Hepatocyte (in vitro differentiated cells): Measurements from ENCODE around the gene GYG1. TPM values are rescaled to one million over a fixed set of nuclear protein-coding genes. Genes with fewer than 3 reads are reported as not detected.

Experiments
- DNase-seq: peaks from one replicate; pipeline ENCODE4 v3.0.0-alpha.2; 2016; ENCODE audit warnings: low spot score
- H2AFZ ChIP-seq: fragments of 200-600 bp; sonication (generic); 2 replicates; pipeline ENCODE4 v1.6.0; 2016; ENCODE audit warnings: antibody characterized with exemption, mild to moderate bottlenecking
- H3K27ac ChIP-seq: fragments of 200-600 bp; sonication (generic); 2 replicates; pipeline ENCODE4 v1.5.1; 2016; ENCODE audit warnings: mild to moderate bottlenecking
- H3K27me3 ChIP-seq: fragments of 200-600 bp; sonication (generic); 2 replicates; pipeline ENCODE4 v1.6.1; 2016
- H3K36me3 ChIP-seq: fragments of 200-600 bp; sonication (generic); replicated peaks from 2 replicates; pipeline ENCODE4 v1.5.1; 2016; ENCODE audit warnings: low read depth; ENCODE audit not compliant: insufficient read depth
- H3K4me1 ChIP-seq: fragments of 200-600 bp; sonication (generic); 2 replicates; pipeline ENCODE4 v1.5.1; 2016; ENCODE audit warnings: mild to moderate bottlenecking, moderate library complexity; ENCODE audit not compliant: insufficient read depth
- H3K4me2 ChIP-seq: fragments of 200-600 bp; sonication (generic); 2 replicates; pipeline ENCODE4 v1.6.0; 2016
- H3K4me3 ChIP-seq: fragments of 200-600 bp; sonication (generic); 2 replicates; pipeline ENCODE4 v1.5.1; 2016; ENCODE audit warnings: mild to moderate bottlenecking
- H3K79me2 ChIP-seq: fragments of 200-600 bp; sonication (generic); 2 replicates; pipeline ENCODE4 v1.6.0; 2017; ENCODE audit warnings: mild to moderate bottlenecking
- H3K9me2 ChIP-seq: fragments of 200-600 bp; sonication (generic); replicated peaks from 2 replicates; pipeline ENCODE4 v1.6.0; 2017; ENCODE audit warnings: mild to moderate bottlenecking; ENCODE audit not compliant: insufficient read depth
- H3K9me3 ChIP-seq: fragments of 200-600 bp; sonication (generic); 2 replicates; pipeline ENCODE4 v1.5.1; 2016; ENCODE audit warnings: low read depth, mild to moderate bottlenecking
- H4K20me1 ChIP-seq: fragments of 200-600 bp; sonication (generic); 2 replicates; pipeline ENCODE4 v1.6.0; 2016; ENCODE audit warnings: mild to moderate bottlenecking; ENCODE audit not compliant: insufficient read depth, poor library complexity, severe bottlenecking
- EZH2 ChIP-seq: fragments of 200-600 bp; sonication (generic); IDR thresholded peaks from 2 replicates; pipeline ENCODE4 v1.6.1; 2016; ENCODE audit warnings: antibody characterized with exemption, mild to moderate bottlenecking, borderline replicate concordance
- EZH2phosphoT487 ChIP-seq: fragments of 200-600 bp; sonication (generic); IDR thresholded peaks from one replicate; pipeline ENCODE4 v1.6.1; 2018; ENCODE audit warnings: antibody characterized with exemption, mild to moderate bottlenecking, low read depth, moderate library complexity; ENCODE audit not compliant: unreplicated experiment, severe bottlenecking
- WGBS: methylation state at CpG from one replicate; pipeline ENCODE4 v1.1.6; 2016; ENCODE audit warnings: low lambda C conversion rate; ENCODE audit errors: missing lambda C conversion rate; 5-methylcytosine and 5-hydroxymethylcytosine counted together
- polyA plus RNA-seq: library from polyadenylated mRNA; unstranded; fragments of >200 nt; fragmentation: Nextera tagmentation; extraction: Ambion mirVana; gene quantifications from 2 replicates; pipeline ENCODE4 v1.2.1, GENCODE V29; 2016
- total RNA-seq: library from RNA; depleted of rRNA; stranded (reverse); fragments of >200 nt; gene quantifications from 2 replicates; pipeline ENCODE4 v1.2.3, GENCODE V29; 2014
- TF ChIP-seq, protein P1 (sequence below): fragments of 200-600 bp; sonication (generic); IDR thresholded peaks from 2 replicates; pipeline ENCODE4 v1.5.1; 2016; ENCODE audit warnings: antibody characterized with exemption, mild to moderate bottlenecking; ENCODE audit not compliant: poor library complexity

Gene GYG1
- total and polyA plus RNA-seq, 2 experiments from 2014 or later = 26.2 to 50.3 TPM

DNA sequence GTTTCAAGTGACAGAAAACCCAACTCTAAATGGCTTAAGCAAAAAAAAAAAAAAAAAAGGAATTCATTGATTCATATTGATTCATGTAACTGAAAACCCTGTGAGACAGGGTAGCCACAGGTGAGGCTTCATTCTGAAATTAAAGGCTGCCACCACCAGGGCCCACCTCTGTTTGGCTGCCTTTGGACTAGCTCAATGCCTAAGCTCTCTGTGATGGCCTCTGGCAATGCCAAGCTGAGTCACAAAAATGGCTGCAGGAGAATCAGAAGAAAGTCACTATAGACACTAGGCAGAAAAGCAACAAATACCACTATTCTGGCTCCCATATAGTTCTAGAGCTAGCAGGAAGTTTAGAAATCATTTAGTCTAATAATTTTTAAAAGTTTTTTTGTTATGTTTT is 38.2 kb upstream of the GYG1 start:
- Histone ChIP-seq H3K27ac (no peak overlapping the region), H3K27me3 (no peaks in the 10 kb centered on the region)

DNA sequence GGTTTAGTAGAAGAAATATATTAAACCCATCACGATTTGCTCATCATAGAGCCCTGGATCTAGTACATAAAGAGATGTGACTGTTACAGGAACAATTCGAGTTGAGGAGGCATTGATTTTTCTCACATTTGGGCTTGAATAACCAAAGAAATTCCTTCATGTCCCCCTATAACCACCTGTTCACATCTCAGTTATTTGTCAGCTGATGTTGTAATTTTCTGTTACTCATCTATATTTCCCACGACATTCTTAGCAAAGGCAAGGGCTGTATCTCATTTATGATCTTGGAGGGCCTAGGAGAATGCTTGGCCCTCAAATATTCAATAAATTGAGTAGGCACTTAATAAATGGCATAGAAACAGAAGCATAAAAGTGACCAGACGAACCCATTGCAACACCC is 36.4 kb upstream of the GYG1 start:
- Histone ChIP-seq H3K4me3 (no peak overlapping the region), H3K79me2 (no peaks in the 10 kb centered on the region), H3K27me3 (no peaks in the 10 kb centered on the region), H3K4me2 (no peak overlapping the region), H3K4me1 (peaks cover 8% of the 10 kb centered on the region), H3K36me3 (no peaks in the 10 kb centered on the region), H3K9me3 (no peaks in the 10 kb centered on the region), H2AFZ (peak overlapping the region; percentile 13), H3K27ac (no peak overlapping the region), H3K9me2 (no peaks in the 10 kb centered on the region), H4K20me1 (no peaks in the 10 kb centered on the region)
- no peak for TF ChIP-seq EZH2phosphoT487
- TF ChIP-seq, protein P1, sequence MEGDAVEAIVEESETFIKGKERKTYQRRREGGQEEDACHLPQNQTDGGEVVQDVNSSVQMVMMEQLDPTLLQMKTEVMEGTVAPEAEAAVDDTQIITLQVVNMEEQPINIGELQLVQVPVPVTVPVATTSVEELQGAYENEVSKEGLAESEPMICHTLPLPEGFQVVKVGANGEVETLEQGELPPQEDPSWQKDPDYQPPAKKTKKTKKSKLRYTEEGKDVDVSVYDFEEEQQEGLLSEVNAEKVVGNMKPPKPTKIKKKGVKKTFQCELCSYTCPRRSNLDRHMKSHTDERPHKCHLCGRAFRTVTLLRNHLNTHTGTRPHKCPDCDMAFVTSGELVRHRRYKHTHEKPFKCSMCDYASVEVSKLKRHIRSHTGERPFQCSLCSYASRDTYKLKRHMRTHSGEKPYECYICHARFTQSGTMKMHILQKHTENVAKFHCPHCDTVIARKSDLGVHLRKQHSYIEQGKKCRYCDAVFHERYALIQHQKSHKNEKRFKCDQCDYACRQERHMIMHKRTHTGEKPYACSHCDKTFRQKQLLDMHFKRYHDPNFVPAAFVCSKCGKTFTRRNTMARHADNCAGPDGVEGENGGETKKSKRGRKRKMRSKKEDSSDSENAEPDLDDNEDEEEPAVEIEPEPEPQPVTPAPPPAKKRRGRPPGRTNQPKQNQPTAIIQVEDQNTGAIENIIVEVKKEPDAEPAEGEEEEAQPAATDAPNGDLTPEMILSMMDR = no peak
- no peak for TF ChIP-seq EZH2
- DNase-seq = no peak
- WGBS = 82% methylated on average over 4 of the region's 4 CpGs

More for the DNA sequence above, 38.2 kb upstream of the GYG1 start:
- Histone ChIP-seq H2AFZ (no peak overlapping the region), H3K4me2 (no peak overlapping the region), H3K36me3 (no peaks in the 10 kb centered on the region), H3K9me3 (no peaks in the 10 kb centered on the region), H3K79me2 (no peaks in the 10 kb centered on the region), H3K4me3 (no peak overlapping the region), H3K9me2 (no peaks in the 10 kb centered on the region), H3K4me1 (peaks cover 8% of the 10 kb centered on the region), H4K20me1 (no peaks in the 10 kb centered on the region)
- TF ChIP-seq EZH2 (no peak), EZH2phosphoT487 (no peak)
- TF ChIP-seq, protein P1 = no peak
- DNase-seq = no peak

DNA sequence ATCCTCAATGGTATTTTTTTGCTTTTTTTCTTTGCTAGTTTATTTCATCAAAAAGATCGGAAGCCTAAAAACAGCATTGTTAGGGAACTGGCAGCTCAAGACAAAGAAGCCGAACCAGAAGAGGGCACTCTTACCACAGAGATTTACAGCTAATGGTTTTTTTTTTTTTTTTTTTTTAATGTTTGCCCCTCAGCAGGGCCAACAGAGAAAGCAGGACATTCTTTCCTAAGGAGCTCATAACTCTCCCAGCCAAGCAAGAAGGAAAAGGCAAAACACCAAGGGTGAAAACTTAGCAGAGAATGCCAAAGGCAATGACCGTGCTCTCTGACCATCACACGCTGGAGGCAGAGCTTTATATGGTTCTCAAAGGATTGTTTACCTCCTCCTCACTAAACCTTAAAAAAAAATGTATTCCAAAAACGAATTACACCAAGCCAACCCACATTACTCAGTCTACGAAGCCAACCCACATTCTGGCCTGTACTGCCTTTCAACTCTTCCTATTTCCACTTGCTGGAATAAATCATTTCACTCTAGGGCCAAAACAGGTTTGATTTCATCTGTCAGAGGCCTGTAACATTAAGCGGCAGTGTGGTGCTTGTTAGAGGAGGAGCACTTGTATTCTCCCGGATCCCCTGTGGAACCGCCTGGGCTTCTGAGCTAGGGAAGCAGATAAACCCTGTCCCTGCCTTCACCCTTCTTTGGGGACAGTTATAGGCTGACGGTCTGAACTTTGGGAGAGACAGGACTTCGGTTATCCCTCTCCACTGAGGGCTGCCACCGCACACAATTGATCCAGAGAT is 35.6 kb upstream of the GYG1 start:
- peak; percentile 82 for DNase-seq
- Histone ChIP-seq H3K4me3 (no peak overlapping the region), H3K27ac (peak overlapping the region; percentile 54), H2AFZ (peak overlapping the region; percentile 45), H3K9me3 (no peaks in the 10 kb centered on the region), H3K27me3 (no peaks in the 10 kb centered on the region), H3K4me2 (no peak overlapping the region), H4K20me1 (no peaks in the 10 kb centered on the region), H3K9me2 (no peaks in the 10 kb centered on the region), H3K79me2 (no peaks in the 10 kb centered on the region), H3K36me3 (no peaks in the 10 kb centered on the region), H3K4me1 (peaks cover 8% of the 10 kb centered on the region)
- TF ChIP-seq, protein P1 = peak; percentile 64
- TF ChIP-seq EZH2 (no peak), EZH2phosphoT487 (no peak)
- 61% methylated on average over 12 of the region's 12 CpGs for WGBS
